Urinary bladder (tissue), 4 donors: ENCODE measurements around the gene KLHL20. TPM values are rescaled to one million over a fixed set of nuclear protein-coding genes. Genes with fewer than 3 reads are reported as not detected.
A peak's percentile ranks its signal among the peaks of the same experiment; 100 is the strongest.
"Not testable (repeated sequence)": the region's sequence is repeated elsewhere in the genome, so short reads cannot be mapped to it uniquely, and the experiment has no call there.

Experiments used
- DNase-seq: peaks from one replicate; pipeline ENCODE4 v3.0.0-alpha.2; 2015; ENCODE audit errors: extremely low spot score
- H3K27ac ChIP-seq: one replicate; pipeline ENCODE4 v1.5.1; 2013; ENCODE audit warnings: low read depth, mild to moderate bottlenecking, moderate library complexity
- H3K36me3 ChIP-seq: one replicate; pipeline ENCODE4 v1.6.1; 2013; ENCODE audit warnings: mild to moderate bottlenecking, moderate library complexity; ENCODE audit not compliant: insufficient read depth
- H3K4me1 ChIP-seq: one replicate; pipeline ENCODE4 v1.6.1; 2013; ENCODE audit warnings: mild to moderate bottlenecking, moderate library complexity; ENCODE audit not compliant: insufficient read depth
- H3K4me3 ChIP-seq: one replicate; pipeline ENCODE4 v1.5.1; 2013; ENCODE audit warnings: low read depth, low read length
- WGBS: extraction: QIAGEN DNeasy Blood & Tissue Kit; methylation state at CpG from one replicate; pipeline ENCODE4 v1.1.7; 2013; 5-methylcytosine and 5-hydroxymethylcytosine counted together
- polyA plus RNA-seq: library from polyadenylated mRNA; stranded (reverse); fragments of 200-250 nt; gene quantifications from one replicate; pipeline ENCODE4 v1.2.3, GENCODE V29; 2013
- total RNA-seq: library from RNA; depleted of rRNA; stranded (reverse); fragments of >200 nt; gene quantifications from one replicate; pipeline ENCODE4 v1.2.3, GENCODE V29; 2014
- donor health status: healthy with polysubstance abuse.
- donor health status: healthy.

Gene KLHL20
- total and polyA plus RNA-seq, 2 donors, result 22.5 to 45.1 TPM

- WGBS, result 73% methylated on average over 2 of the region's 2 CpGs
- Histone ChIP-seq H3K4me1 (no peaks in the 10 kb centered on the region), H3K36me3 (no peaks in the 10 kb centered on the region), H3K4me3 (no peak overlapping the region), H3K27ac (no peak overlapping the region)
- no peak for DNase-seq
Measured at GRCh38 chr1:173708787-173709186, 6.0 kb upstream of the KLHL20 start.

- Histone ChIP-seq H3K4me1 (no peaks in the 10 kb centered on the region), H3K36me3 (no peaks in the 10 kb centered on the region), H3K27ac (no peak overlapping the region), H3K4me3 (peak overlapping the region; percentile 85)
- DNase-seq, result no peak
- WGBS, result 57% methylated on average over 3 of the region's 3 CpGs
Measured at GRCh38 chr1:173714441-173714758, 381 bp upstream of the KLHL20 start.

- H3K27ac ChIP-seq, result peak overlapping the region; percentile 83
- peak overlapping the region; percentile 85 for H3K4me3 ChIP-seq
- H3K4me1 ChIP-seq, result no peaks in the 10 kb centered on the region
- under 1% methylated on average over 8 of the region's 8 CpGs for WGBS
- no peaks in the 10 kb centered on the region for H3K36me3 ChIP-seq
- no peak for DNase-seq
Measured at GRCh38 chr1:173715538-173715844, 710 bp downstream of the KLHL20 start.

GRCh38 chr1:173717238-173717637 is 2.5 kb downstream of the KLHL20 start:
- Histone ChIP-seq H3K36me3 (no peaks in the 10 kb centered on the region), H3K27ac (no peak overlapping the region), H3K4me1 (no peaks in the 10 kb centered on the region), H3K4me3 (no peak overlapping the region)
- DNase-seq, result no peak
- 83% methylated on average over 2 of the region's 2 CpGs for WGBS

GRCh38 chr1:173731331-173731730 is 16.6 kb downstream of the KLHL20 start:
- not testable (repeated sequence) for H3K4me1 ChIP-seq, H3K36me3 ChIP-seq, H3K27ac ChIP-seq, DNase-seq, H3K4me3 ChIP-seq
- 88% methylated on average over 1 of the region's 1 CpG for WGBS

GRCh38 chr1:173733912-173734311 is 19.1 kb downstream of the KLHL20 start:
- Histone ChIP-seq H3K4me1 (no peaks in the 10 kb centered on the region), H3K27ac (no peak overlapping the region), H3K36me3 (peaks cover 4% of the 10 kb centered on the region), H3K4me3 (no peak overlapping the region)
- DNase-seq, result no peak
- 88% methylated on average over 9 of the region's 9 CpGs for WGBS

- not testable (repeated sequence) for DNase-seq, H3K4me3 ChIP-seq, H3K27ac ChIP-seq, H3K4me1 ChIP-seq, H3K36me3 ChIP-seq
- 96% methylated on average over 2 of the region's 2 CpGs for WGBS
Measured at GRCh38 chr1:173736104-173736503, 21.3 kb downstream of the KLHL20 start.

- DNase-seq, result no peak
- Histone ChIP-seq H3K4me1 (no peaks in the 10 kb centered on the region), H3K36me3 (peaks cover 3% of the 10 kb centered on the region), H3K27ac (no peak overlapping the region), H3K4me3 (no peak overlapping the region)
- 92% methylated on average over 10 of the region's 10 CpGs for WGBS
Measured at GRCh38 chr1:173742203-173742886, 27.6 kb downstream of the KLHL20 start.

GRCh38 chr1:173744651-173745050 is 29.9 kb downstream of the KLHL20 start:
- Histone ChIP-seq H3K4me3 (no peak overlapping the region), H3K4me1 (no peaks in the 10 kb centered on the region), H3K36me3 (peaks cover 3% of the 10 kb centered on the region), H3K27ac (no peak overlapping the region)
- DNase-seq, result no peak
- WGBS, result 64% methylated on average over 2 of the region's 2 CpGs

GRCh38 chr1:173749137-173749536 is 34.4 kb downstream of the KLHL20 start:
- WGBS, result 94% methylated on average over 4 of the region's 4 CpGs
- DNase-seq, result no peak
- no peaks in the 10 kb centered on the region for H3K4me1 ChIP-seq
- no peak overlapping the region for H3K27ac ChIP-seq
- H3K36me3 ChIP-seq, result peaks cover 9% of the 10 kb centered on the region
- H3K4me3 ChIP-seq, result no peak overlapping the region

GRCh38 chr1:173753830-173754229 is 39.0 kb downstream of the KLHL20 start:
- Histone ChIP-seq H3K4me1 (no peaks in the 10 kb centered on the region), H3K4me3 (no peak overlapping the region), H3K27ac (no peak overlapping the region), H3K36me3 (peaks cover 8% of the 10 kb centered on the region)
- DNase-seq, result no peak

GRCh38 chr1:173757666-173758065 is 42.9 kb downstream of the KLHL20 start:
- DNase-seq, result no peak
- Histone ChIP-seq H3K4me3 (no peak overlapping the region), H3K36me3 (peaks cover 8% of the 10 kb centered on the region), H3K27ac (no peak overlapping the region), H3K4me1 (no peaks in the 10 kb centered on the region)
- 96% methylated on average over 4 of the region's 4 CpGs for WGBS

GRCh38 chr1:173758110-173758509 is 43.3 kb downstream of the KLHL20 start:
- H3K36me3 ChIP-seq, result peaks cover 4% of the 10 kb centered on the region
- no peak overlapping the region for H3K4me3 ChIP-seq
- no peak overlapping the region for H3K27ac ChIP-seq
- 99% methylated on average over 7 of the region's 7 CpGs for WGBS
- no peaks in the 10 kb centered on the region for H3K4me1 ChIP-seq
- no peak for DNase-seq

- H3K36me3 ChIP-seq, result peaks cover 2% of the 10 kb centered on the region
- WGBS, result 93% methylated on average over 5 of the region's 5 CpGs
Measured at GRCh38 chr1:173758980-173759379, 44.2 kb downstream of the KLHL20 start.

GRCh38 chr1:173764331-173764730 is 49.5 kb downstream of the KLHL20 start:
- H3K4me3 ChIP-seq, H3K27ac ChIP-seq, DNase-seq, H3K36me3 ChIP-seq, H3K4me1 ChIP-seq: not testable (repeated sequence)
- WGBS, result 97% methylated on average over 6 of the region's 6 CpGs

More at GRCh38 chr1:173758980-173759379, 44.2 kb downstream of the KLHL20 start:
- Histone ChIP-seq H3K4me1 (no peaks in the 10 kb centered on the region), H3K27ac (no peak overlapping the region), H3K4me3 (no peak overlapping the region)
- DNase-seq, result no peak
